HG02970 (cell line): Measurements from ENCODE around the gene TRAF5.
"Not testable (repeated sequence)": the region's sequence is repeated elsewhere in the genome, so short reads cannot be mapped to it uniquely, and the experiment has no call there.

ENCODE experiments used
- ATAC-seq: cut with Tn5 transposase; IDR thresholded peaks from one replicate; pipeline ENCODE4 v1.9.1; 2021; ENCODE audit warnings: mild to moderate bottlenecking, moderate library complexity, moderate number of reproducible peaks; ENCODE audit not compliant: unreplicated experiment, low FRiP score

The TRAF5 gene

GRCh38 chr1:211341999-211342398 is 15.4 kb downstream of the TRAF5 start:
- no peak for ATAC-seq

- no peak for ATAC-seq
Observed at GRCh38 chr1:211343607-211344006, 17.0 kb downstream of the TRAF5 start.

- ATAC-seq, result no peak
Observed at GRCh38 chr1:211344152-211344618, 17.6 kb downstream of the TRAF5 start.

- no peak for ATAC-seq
Observed at GRCh38 chr1:211345719-211346118, 19.1 kb downstream of the TRAF5 start.

- ATAC-seq, result no peak
Observed at GRCh38 chr1:211347077-211347844, 20.6 kb downstream of the TRAF5 start.

- ATAC-seq, result no peak
Observed at GRCh38 chr1:211348547-211348946, 21.9 kb downstream of the TRAF5 start.

- ATAC-seq, result no peak
Observed at GRCh38 chr1:211349741-211350140, 23.1 kb downstream of the TRAF5 start.

GRCh38 chr1:211352055-211352454 is 25.4 kb downstream of the TRAF5 start:
- not testable (repeated sequence) for ATAC-seq

GRCh38 chr1:211352465-211352864 is 25.8 kb downstream of the TRAF5 start:
- ATAC-seq, result no peak

GRCh38 chr1:211352985-211353515 is 26.4 kb downstream of the TRAF5 start:
- ATAC-seq, result no peak

GRCh38 chr1:211353562-211354212 is 27.1 kb downstream of the TRAF5 start:
- no peak for ATAC-seq

GRCh38 chr1:211355873-211356272 is 29.2 kb downstream of the TRAF5 start:
- no peak for ATAC-seq

- no peak for ATAC-seq
Observed at GRCh38 chr1:211356723-211357407, 30.2 kb downstream of the TRAF5 start.

GRCh38 chr1:211358685-211359084 is 32.1 kb downstream of the TRAF5 start:
- no peak for ATAC-seq

GRCh38 chr1:211359876-211360275 is 33.2 kb downstream of the TRAF5 start:
- ATAC-seq, result no peak

GRCh38 chr1:211361202-211361601 is 34.6 kb downstream of the TRAF5 start:
- ATAC-seq, result no peak

- no peak for ATAC-seq
Observed at GRCh38 chr1:211369640-211370039, 43.0 kb downstream of the TRAF5 start.

- ATAC-seq, result no peak
Observed at GRCh38 chr1:211370669-211371068, 44.0 kb downstream of the TRAF5 start.

GRCh38 chr1:211371406-211372105 is 44.9 kb downstream of the TRAF5 start:
- no peak for ATAC-seq

GRCh38 chr1:211372463-211372862 is 45.8 kb downstream of the TRAF5 start:
- ATAC-seq, result no peak
